KOPT-K1 (cell line): Measurements from ENCODE around the gene NLRP7.
"Not testable (repeated sequence)": the region's sequence is repeated elsewhere in the genome, so short reads cannot be mapped to it uniquely, and the experiment has no call there.

Experiments
- H3K27ac ChIP-seq: fragments of 200-600 bp; sonication (generic); 2 replicates; pipeline ENCODE4 v1.5.1; 2016; ENCODE audit warnings: antibody characterized with exemption, mild to moderate bottlenecking, low read depth, low read length; ENCODE audit not compliant: poor library complexity, severe bottlenecking
- H3K36me3 ChIP-seq: fragments of 200-600 bp; sonication (generic); 2 replicates; pipeline ENCODE4 v1.5.1; 2017; ENCODE audit warnings: antibody characterized with exemption, mild to moderate bottlenecking, low read length, moderate library complexity; ENCODE audit not compliant: insufficient read depth
- H3K9me3 ChIP-seq: fragments of 200-600 bp; sonication (generic); 2 replicates; pipeline ENCODE4 v1.5.1; 2017; ENCODE audit warnings: antibody characterized with exemption, low read length, mild to moderate bottlenecking; ENCODE audit not compliant: insufficient read depth, poor library complexity, severe bottlenecking

NLRP7 gene

DNA sequence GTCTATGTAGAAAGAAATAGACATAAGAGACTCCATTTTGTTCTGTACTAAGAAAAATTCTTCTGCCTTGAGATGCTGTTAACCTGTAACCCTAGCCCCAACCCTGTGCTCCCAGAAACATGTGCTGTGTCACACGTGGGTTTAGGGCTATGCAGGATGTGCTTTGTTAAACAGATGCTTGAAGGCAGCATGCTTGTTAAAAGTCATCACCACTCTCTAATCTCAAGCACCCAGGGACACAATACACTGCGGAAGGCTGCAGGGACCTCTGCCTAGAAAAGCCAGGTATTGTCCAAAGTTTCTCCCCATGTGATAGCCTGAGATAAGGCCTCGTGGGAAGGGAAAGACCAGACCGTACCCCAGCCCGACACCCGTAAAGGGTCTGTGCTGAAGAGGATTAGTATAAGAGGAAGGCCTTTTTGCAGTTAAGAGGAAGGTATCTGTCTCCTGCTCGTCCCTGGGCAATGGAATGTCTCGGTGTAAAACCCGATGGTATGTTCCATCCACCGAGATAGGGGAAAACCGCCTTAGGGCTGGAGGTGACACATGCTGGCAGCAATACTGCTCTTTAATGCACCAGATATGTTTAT is 3.5 kb downstream of the NLRP7 start:
- H3K27ac ChIP-seq, H3K9me3 ChIP-seq, H3K36me3 ChIP-seq: not testable (repeated sequence)

DNA sequence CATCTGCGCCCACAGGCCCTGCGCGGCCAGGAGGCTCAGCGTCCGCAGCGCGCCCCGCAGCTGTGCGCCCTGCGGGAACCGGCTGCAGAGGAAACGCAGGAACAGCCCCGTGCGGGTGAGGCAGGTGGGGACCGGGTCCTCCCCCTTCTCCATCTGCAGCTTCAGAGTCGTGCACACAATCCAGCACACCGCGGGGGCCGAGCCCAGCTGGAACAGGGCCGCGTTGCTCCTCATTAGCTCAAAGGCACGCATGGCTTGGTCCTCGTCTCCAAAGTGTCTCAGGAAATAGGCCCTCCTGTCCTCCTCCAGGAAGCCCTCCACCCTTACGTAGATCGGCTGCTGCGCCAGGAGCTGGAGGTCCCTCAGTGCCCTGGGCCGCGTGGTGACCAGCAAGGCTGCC is 7.8 kb downstream of the NLRP7 start:
- not testable (repeated sequence) for H3K27ac ChIP-seq, H3K36me3 ChIP-seq, H3K9me3 ChIP-seq

DNA sequence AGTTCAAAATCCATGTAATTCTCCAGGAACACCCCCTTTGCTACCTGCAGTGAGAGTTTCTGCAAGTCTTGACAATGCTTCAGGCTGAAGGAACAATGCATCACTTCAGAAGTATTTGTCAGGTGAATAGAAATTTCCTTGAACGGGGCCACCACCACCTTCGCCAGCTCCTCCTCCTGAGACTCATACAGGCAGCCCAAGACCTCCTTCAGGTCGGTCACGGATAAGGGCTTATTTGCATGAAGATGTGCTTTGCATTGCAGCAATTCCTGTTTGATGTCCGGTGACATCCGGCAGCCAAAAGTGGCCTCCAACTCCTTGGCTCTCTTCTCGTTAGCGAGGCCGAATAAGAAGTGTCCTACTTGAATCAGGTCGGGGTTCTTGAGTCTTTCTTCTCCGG is 8.4 kb downstream of the NLRP7 start:
- H3K9me3 ChIP-seq = no peaks in the 10 kb centered on the region
- no peaks in the 10 kb centered on the region for H3K36me3 ChIP-seq
- H3K27ac ChIP-seq = no peak overlapping the region

DNA sequence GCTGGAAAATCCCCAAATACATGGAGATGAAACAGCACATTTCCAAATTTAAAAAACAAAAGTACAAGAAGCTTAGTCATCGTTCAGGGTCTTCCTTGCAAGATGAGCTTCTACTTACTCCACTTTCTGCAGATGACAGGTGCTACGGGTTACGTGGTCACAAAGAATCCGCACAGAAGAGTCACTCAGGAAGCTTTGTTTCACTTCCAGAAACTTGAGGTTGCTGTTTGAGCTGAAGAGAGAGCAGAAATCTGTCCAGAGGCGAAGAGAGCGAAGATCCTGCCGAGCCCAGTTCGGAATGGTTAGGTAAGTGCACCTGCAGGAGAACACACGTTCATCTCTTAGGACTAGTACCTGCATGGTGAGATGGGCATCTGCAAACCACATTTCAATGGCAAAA is 9.4 kb downstream of the NLRP7 start:
- Histone ChIP-seq H3K9me3 (no peaks in the 10 kb centered on the region), H3K27ac (no peak overlapping the region), H3K36me3 (no peaks in the 10 kb centered on the region)

DNA sequence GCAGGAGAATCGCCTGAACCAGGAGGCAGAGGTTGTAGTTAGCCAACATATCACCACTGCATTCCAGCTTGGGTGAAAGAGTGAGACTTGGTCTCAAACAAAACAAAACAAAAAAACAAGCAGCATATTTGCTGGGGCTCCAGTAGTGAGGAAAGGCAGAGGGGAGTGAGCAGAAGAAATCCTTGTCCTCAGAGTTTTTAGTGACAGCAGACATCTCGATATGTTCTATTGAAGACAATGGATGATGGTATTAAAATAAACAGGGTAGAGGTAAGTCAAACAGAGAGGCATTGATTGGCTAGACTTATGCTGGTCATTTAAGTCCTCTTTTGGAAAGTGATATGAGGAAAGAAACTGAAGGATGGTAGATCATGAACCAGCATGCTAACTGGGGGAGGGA is 19.0 kb downstream of the NLRP7 start:
- H3K9me3 ChIP-seq = peaks cover 16% of the 10 kb centered on the region
- H3K36me3 ChIP-seq = no peaks in the 10 kb centered on the region
- no peak overlapping the region for H3K27ac ChIP-seq

DNA sequence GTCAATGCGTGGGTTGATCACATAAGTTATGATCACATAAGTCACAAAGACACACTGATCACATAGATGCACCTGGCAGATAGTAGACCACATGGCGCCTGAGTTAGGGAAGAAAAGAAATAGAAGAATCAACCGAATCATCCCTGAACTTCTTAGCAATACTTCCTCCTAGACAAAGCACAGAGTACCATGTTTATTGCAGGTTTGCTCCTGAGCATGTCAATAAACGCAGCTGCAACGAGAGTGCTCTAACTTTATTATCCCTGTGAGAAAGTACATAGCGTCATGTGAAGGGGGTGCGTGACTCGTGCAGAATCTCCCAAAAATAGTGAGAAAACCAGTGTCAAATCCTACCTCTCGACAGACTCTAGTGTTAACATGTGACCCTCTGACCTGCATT is 24.1 kb downstream of the NLRP7 start:
- Histone ChIP-seq H3K27ac (no peak overlapping the region), H3K9me3 (peaks cover 8% of the 10 kb centered on the region)

DNA sequence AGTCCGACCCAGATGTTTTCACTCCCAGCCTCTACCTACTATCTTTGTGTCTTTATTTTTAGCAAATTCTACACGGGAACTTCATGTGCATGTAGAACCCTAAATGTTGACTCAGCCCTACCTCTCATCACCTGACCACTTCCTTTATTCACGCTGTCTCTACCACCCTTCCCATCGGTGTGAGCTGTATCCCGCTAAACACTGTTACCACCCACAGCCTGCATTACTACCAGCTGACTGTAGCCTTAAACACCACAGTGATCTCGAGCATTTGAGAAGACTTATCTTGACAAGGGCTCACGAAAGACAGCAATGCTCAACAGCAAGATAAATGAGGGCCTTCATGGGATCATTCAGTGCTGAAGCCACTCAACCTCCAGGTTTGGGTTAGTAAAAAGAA is 26.2 kb downstream of the NLRP7 start:
- Histone ChIP-seq H3K9me3 (no peaks in the 10 kb centered on the region), H3K36me3 (no peaks in the 10 kb centered on the region), H3K27ac (no peak overlapping the region)

More for the DNA sequence above, 24.1 kb downstream of the NLRP7 start:
- no peaks in the 10 kb centered on the region for H3K36me3 ChIP-seq

DNA sequence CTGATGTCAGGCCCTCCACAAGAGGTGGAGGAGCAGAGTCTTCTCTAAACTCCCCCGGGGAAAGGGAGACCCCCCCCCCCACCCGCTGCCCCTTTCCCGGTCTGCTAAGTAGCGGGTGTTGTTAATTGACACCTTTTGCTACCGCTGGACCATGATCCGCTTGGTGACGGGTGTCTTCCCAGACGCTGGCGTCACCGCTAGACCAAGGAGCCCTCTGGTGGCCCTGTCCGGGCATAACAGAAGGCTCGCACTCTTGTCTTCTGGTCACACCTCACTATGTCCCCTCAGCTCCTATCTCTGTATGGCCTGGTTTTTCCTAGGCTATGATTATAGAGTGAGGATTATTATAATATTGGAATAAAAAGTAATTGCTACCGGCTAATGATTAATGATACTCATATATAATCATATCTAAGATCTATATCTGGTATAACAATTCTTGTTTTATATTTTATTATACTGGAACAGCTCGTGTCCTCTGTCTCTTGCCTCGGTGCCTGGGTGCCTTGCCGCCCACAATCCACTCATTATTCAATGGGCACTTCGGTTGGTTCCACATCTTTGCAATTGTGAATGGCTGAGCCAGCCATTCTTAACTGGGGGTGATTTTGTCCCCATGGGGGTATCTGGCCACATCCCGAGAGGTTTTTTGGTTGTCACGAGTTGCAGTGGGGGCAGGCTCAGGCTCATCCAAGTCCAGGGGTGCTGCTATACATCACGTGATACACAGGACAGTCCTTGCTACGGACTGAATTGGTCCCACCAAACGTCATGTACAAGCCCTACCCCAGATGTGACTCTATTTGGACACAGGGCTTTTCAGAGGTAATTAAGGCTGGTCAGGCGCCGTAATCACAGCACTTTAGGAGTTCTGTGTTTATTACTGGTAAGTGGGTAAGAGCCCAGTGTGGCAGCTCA is 27.4 kb downstream of the NLRP7 start:
- H3K9me3 ChIP-seq, H3K36me3 ChIP-seq, H3K27ac ChIP-seq: not testable (repeated sequence)

DNA sequence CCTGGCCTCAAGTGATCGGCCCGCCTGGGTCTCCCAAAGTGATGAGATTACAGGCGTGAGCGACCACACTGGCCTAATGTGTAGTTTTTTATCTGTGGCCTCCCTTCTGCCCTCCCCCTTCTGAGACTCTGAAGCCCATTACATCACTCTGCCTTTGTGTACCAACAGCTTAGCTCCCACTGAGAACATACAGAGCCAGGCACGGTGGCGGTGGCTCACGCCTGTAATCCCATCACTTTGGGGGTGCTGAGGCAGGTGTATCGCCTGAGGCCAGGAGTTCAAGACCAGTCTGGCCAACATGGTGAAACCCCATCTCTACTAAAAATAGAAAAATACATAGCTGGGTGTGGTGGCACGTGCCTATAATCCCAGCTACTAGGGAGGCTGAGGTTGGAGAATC is 28.8 kb downstream of the NLRP7 start:
- Histone ChIP-seq H3K9me3 (no peaks in the 10 kb centered on the region), H3K36me3 (no peaks in the 10 kb centered on the region), H3K27ac (no peak overlapping the region)

DNA sequence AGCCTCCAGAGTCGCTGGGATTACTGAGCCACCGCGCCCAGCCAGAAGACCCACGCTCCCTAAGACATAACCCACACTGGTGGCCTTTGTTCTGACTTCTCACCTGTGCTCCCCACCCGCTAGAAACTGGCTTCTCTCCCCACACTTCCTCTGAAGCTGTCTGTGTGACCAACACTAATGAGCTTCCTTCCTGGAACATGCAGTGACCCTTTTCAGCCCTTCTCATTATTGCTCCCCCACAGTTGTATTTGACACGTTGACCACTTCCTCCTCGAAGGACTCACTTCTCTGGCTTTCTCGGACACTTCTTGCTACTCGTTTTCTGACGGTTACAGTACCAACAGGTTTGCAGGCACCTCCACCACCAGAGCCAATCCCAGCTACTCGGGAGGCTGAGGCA is 30.5 kb downstream of the NLRP7 start:
- Histone ChIP-seq H3K36me3 (no peaks in the 10 kb centered on the region), H3K9me3 (no peaks in the 10 kb centered on the region)

DNA sequence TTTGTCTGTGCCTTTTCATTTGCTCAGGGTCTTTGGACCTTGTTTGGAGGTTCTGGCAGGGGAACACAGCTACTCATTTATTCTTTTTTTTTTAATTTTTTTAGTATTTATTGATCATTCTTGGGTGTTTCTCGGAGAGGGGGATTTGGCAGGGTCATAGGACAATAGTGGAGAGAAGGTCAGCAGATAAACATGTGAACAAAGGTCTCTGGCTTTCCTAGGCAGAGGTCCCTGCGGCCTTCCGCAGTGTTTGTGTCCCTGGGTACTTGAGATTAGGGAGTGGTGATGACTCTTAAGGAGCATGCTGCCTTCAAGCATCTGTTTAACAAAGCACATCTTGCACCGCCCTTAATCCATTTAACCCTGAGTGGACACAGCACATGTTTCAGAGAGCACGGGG is 39.4 kb downstream of the NLRP7 start:
- H3K9me3 ChIP-seq, H3K36me3 ChIP-seq, H3K27ac ChIP-seq: not testable (repeated sequence)

More for the DNA sequence above, 30.5 kb downstream of the NLRP7 start:
- H3K27ac ChIP-seq = no peak overlapping the region

DNA sequence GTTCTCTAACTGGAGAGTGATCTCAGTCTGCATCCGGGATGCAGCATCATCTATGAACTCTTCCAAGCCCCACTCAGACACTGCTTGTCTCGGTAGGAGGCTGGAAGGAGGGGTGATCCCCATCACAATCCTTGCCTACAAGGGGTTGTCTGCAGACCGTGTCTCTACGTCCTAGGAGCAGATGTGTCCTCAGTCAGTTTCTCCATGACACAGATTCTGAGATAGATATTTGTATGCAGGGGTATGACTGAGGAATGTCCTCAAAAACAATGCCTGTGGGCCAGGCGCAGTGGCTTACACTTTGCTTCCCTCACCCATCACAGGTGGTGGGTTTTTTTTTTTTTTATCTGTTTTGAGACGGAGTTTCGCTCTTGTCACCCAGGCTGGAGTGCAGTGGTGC is 40.5 kb downstream of the NLRP7 start:
- Histone ChIP-seq H3K27ac (no peak overlapping the region), H3K9me3 (no peaks in the 10 kb centered on the region), H3K36me3 (no peaks in the 10 kb centered on the region)

DNA sequence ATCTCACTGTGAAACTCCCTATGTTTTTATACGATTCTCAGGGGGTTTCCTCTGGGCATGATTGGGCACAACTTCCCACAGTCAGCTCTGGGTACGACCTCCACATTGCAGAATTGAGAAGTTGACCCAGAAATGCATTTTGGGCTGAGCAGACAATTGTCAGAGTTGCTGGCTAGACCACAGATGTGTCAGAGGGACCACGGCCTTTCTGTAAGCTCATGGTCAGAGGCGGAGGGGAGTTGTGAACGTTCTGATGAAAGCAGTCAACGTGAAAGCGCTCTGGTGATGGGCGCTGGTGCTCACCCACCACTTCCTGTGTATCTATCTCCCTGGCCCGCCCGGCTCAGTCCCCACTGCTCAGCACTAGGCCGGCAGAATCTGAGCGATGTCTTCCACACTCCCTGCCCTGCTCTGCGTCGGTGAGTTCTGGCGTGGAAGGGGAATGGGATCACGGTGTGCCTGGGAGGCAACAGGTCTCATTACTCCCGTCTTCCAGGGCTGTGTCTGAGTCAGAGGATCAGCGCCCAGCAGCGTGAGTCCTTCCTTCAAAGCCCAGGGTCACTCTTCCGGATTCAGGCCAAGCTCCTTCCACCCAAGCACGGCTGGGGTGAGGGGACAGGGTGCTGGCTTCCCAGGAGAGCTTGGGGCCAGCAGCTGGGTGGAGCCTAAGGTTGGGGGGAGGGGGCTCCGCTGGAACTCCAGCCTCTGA is 41.4 kb downstream of the NLRP7 start, which contains the start of gene NCR1:
NCR1 (plus strand) TSS at position 346 of the 709 bp plus-strand sequence; CDS start at position 386, 40 bp downstream.
- H3K36me3 ChIP-seq = no peaks in the 10 kb centered on the region
- H3K27ac ChIP-seq = no peak within 1 kb of the TSS
- H3K9me3 ChIP-seq = no peaks in the 10 kb centered on the region

DNA sequence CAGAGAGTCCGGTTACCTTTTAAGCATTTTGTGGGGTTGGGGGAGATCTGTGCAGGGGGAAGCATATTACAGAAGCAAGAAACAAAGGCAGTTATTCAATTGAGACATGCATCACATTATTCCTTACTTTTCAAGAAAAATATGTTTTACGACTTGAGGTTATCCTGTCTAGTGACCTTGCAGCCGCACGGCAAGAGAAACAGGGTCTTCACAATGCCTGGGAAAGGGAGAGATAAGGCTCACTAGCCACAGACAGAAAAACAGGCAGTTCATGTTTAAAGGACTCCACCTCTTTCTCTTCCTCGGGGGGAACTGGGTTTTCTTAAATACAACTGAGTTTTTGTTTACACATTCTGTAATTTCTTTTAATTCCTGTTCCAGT is 41.9 kb downstream of the NLRP7 start:
- no peaks in the 10 kb centered on the region for H3K36me3 ChIP-seq
- H3K27ac ChIP-seq = no peak overlapping the region
- no peaks in the 10 kb centered on the region for H3K9me3 ChIP-seq

DNA sequence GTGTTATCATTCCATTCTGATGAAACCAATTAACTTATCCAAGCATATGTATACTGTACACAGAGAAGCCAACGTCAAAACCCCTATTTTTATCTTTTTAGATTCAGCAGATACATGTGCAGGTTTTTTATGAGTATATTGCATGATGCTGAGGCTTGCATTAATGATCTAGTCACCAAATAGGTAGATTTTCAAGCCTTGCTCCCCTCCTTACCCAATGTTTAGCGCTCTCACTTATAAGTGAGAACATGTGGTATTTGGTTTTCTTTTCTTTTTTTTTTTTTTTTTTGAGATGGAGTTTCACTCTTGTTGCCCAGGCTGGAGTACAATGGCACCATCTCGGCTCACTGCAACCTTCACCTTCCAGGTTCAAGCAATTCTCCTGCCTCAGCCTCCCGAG is 43.1 kb downstream of the NLRP7 start:
- not testable (repeated sequence) for H3K36me3 ChIP-seq, H3K9me3 ChIP-seq, H3K27ac ChIP-seq
